ENCODE results near the gene GORASP1.

GORASP1 gene

GRCh38 chr3:39127269-39127907, 20.0 kb upstream of the GORASP1 start:
- DNase-seq (ENCODE audit: low read depth, low spot score), result no peak
- no peak overlapping the region for H3K4me3 ChIP-seq (ENCODE audit: low read length)

- peak; percentile 45 for DNase-seq (ENCODE audit: low read depth, low spot score)
- H3K4me3 ChIP-seq (ENCODE audit: low read length), result no peak overlapping the region
Observed at GRCh38 chr3:39126532-39127071, 19.2 kb upstream of the GORASP1 start.

GRCh38 chr3:39125841-39126500, 18.5 kb upstream of the GORASP1 start:
- no peak overlapping the region for H3K4me3 ChIP-seq (ENCODE audit: low read length)
- no peak for DNase-seq (ENCODE audit: low read depth, low spot score)

GRCh38 chr3:39124876-39125840, 17.7 kb upstream of the GORASP1 start:
- DNase-seq (ENCODE audit: low read depth, low spot score), result no peak
- H3K4me3 ChIP-seq (ENCODE audit: low read length), result no peak overlapping the region

- no peak overlapping the region for H3K4me3 ChIP-seq (ENCODE audit: low read length)
- no peak for DNase-seq (ENCODE audit: low read depth, low spot score)
Observed at GRCh38 chr3:39122813-39123212, 15.4 kb upstream of the GORASP1 start.

GRCh38 chr3:39121621-39122020, 14.2 kb upstream of the GORASP1 start:
- H3K4me3 ChIP-seq (ENCODE audit: low read length), result no peak overlapping the region
- DNase-seq (ENCODE audit: low read depth, low spot score), result no peak

GRCh38 chr3:39118931-39119660, 11.7 kb upstream of the GORASP1 start:
- no peak for DNase-seq (ENCODE audit: low read depth, low spot score)
- no peak overlapping the region for H3K4me3 ChIP-seq (ENCODE audit: low read length)

GRCh38 chr3:39118079-39118478, 10.7 kb upstream of the GORASP1 start:
- H3K4me3 ChIP-seq (ENCODE audit: low read length), result no peak overlapping the region
- DNase-seq (ENCODE audit: low read depth, low spot score), result no peak

- H3K4me3 ChIP-seq (ENCODE audit: low read length), result no peak overlapping the region
- DNase-seq (ENCODE audit: low read depth, low spot score), result no peak
Observed at GRCh38 chr3:39115870-39116269, 8.4 kb upstream of the GORASP1 start.

- DNase-seq (ENCODE audit: low read depth, low spot score), result no peak
Observed at GRCh38 chr3:39114456-39114855, 7.0 kb upstream of the GORASP1 start.

GRCh38 chr3:39113291-39113690, 5.9 kb upstream of the GORASP1 start:
- H3K4me3 ChIP-seq (ENCODE audit: low read length), result no peak overlapping the region
- no peak for DNase-seq (ENCODE audit: low read depth, low spot score)

More at GRCh38 chr3:39114456-39114855, 7.0 kb upstream of the GORASP1 start:
- no peak overlapping the region for H3K4me3 ChIP-seq (ENCODE audit: low read length)

- no peak overlapping the region for H3K4me3 ChIP-seq (ENCODE audit: low read length)
- DNase-seq (ENCODE audit: low read depth, low spot score), result no peak
Observed at GRCh38 chr3:39112535-39112934, 5.1 kb upstream of the GORASP1 start.

GRCh38 chr3:39112113-39112512, 4.7 kb upstream of the GORASP1 start:
- DNase-seq (ENCODE audit: low read depth, low spot score), result no peak

GRCh38 chr3:39110041-39110639, 2.7 kb upstream of the GORASP1 start:
- H3K4me3 ChIP-seq (ENCODE audit: low read length), result no peak overlapping the region
- DNase-seq (ENCODE audit: low read depth, low spot score), result no peak

More at GRCh38 chr3:39112113-39112512, 4.7 kb upstream of the GORASP1 start:
- H3K4me3 ChIP-seq (ENCODE audit: low read length), result no peak overlapping the region

- H3K4me3 ChIP-seq (ENCODE audit: low read length), result no peak overlapping the region
- DNase-seq (ENCODE audit: low read depth, low spot score), result no peak
Observed at GRCh38 chr3:39109086-39109485, 1.7 kb upstream of the GORASP1 start.

- DNase-seq (ENCODE audit: low read depth, low spot score), result peak; percentile 68
Observed at GRCh38 chr3:39108200-39108710, 828 bp upstream of the GORASP1 start.

GRCh38 chr3:39106851-39107387, 508 bp downstream of the GORASP1 start:
- no peak for DNase-seq (ENCODE audit: low read depth, low spot score)
- peak overlapping the region; percentile 83 for H3K4me3 ChIP-seq (ENCODE audit: low read length)

More at GRCh38 chr3:39108200-39108710, 828 bp upstream of the GORASP1 start:
- H3K4me3 ChIP-seq (ENCODE audit: low read length), result peak overlapping the region; percentile 83

- peak; percentile 59 for DNase-seq (ENCODE audit: low read depth, low spot score)
- peak overlapping the region; percentile 83 for H3K4me3 ChIP-seq (ENCODE audit: low read length)
Observed at GRCh38 chr3:39106281-39106811, 1.1 kb downstream of the GORASP1 start.
